ENCODE measurements around the gene COL5A3. TPM values are rescaled to one million over a fixed set of nuclear protein-coding genes. Genes with fewer than 3 reads are reported as not detected.

COL5A3 gene
- total and polyA plus RNA-seq, 4 donors: 0.14 to 4.9 (median 0.76) TPM

DNA sequence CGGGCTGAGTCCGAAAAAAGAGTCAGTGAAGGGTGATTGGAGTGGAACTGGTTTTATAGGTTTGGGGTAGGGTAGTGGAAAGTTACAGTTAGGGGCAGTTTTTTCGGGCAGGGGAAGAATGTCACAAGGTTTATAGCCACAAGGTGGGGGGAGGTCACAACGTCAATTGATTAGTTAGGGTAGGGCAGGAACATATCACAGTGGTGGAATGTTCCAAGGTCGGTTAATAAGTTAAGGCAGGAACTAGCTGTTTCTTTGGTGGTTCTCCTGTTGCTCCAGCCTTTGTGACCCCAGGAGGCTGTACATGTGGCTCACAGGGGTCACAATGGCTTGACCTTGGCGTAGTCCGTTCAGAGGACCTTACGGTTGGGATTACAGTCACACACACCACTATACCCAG is 23.3 kb upstream of the COL5A3 start:
- 51% methylated on average over 8 of the region's 8 CpGs for WGBS
- Histone ChIP-seq H3K36me3 (ENCODE audit: control insufficient read depth in 4 of 4, insufficient read depth in 3 of 4, low read depth in 1 of 4, low read length in 3 of 4) (no peaks in the 10 kb centered on the region), H3K4me1 (ENCODE audit: control insufficient read depth in 4 of 4, insufficient read depth in 4 of 4, low read length in 3 of 4) (peaks cover 13 to 46% (median 28%) of the 10 kb centered on the region in 4 donors), H3K9ac (ENCODE audit: low read depth in 1 of 2, low read length in 2 of 2) (no peak overlapping the region), H3K27me3 (ENCODE audit: control insufficient read depth in 4 of 4, insufficient read depth in 4 of 4, low read length in 3 of 4) (no peaks in the 10 kb centered on the region), H3K27ac (ENCODE audit: low read depth in 1 of 2, low read length in 2 of 2) (peak overlapping the region in 1 of 2 donors; percentile 11), H3K9me3 (ENCODE audit: control insufficient read depth in 4 of 4, low read length in 3 of 4) (no peaks in the 10 kb centered on the region), H3K4me3 (ENCODE audit: low read depth in 1 of 3, low read length in 3 of 3) (no peak overlapping the region)
- TF ChIP-seq HNF4G (IDR thresholded peaks at IDR 0.05) (no peak), GABPA (IDR thresholded peaks at IDR 0.05 in 1 of 2, conservative IDR thresholded peaks at IDR 0.05 in 1 of 2) (no peak), TAF1 (conservative IDR thresholded peaks at IDR 0.05) (no peak), FOXA2 (IDR thresholded peaks at IDR 0.05) (no peak), RAD21 (IDR thresholded peaks at IDR 0.05) (no peak), JUND (IDR thresholded peaks at IDR 0.05) (no peak), FOXA1 (IDR thresholded peaks at IDR 0.05) (no peak), SP1 (IDR thresholded peaks at IDR 0.05) (peak; percentile 29), EGR1 (IDR thresholded peaks at IDR 0.05; ENCODE audit: low read depth in 2 of 2) (no peak), YY1 (IDR thresholded peaks at IDR 0.05) (no peak), HNF4A (conservative IDR thresholded peaks at IDR 0.05) (peak in 1 of 2 donors; percentile 35), NR2F2 (IDR thresholded peaks at IDR 0.05) (no peak), RXRA (IDR thresholded peaks at IDR 0.05) (peak in 1 of 2 donors; percentile 58)
- TF ChIP-seq, protein P1, sequence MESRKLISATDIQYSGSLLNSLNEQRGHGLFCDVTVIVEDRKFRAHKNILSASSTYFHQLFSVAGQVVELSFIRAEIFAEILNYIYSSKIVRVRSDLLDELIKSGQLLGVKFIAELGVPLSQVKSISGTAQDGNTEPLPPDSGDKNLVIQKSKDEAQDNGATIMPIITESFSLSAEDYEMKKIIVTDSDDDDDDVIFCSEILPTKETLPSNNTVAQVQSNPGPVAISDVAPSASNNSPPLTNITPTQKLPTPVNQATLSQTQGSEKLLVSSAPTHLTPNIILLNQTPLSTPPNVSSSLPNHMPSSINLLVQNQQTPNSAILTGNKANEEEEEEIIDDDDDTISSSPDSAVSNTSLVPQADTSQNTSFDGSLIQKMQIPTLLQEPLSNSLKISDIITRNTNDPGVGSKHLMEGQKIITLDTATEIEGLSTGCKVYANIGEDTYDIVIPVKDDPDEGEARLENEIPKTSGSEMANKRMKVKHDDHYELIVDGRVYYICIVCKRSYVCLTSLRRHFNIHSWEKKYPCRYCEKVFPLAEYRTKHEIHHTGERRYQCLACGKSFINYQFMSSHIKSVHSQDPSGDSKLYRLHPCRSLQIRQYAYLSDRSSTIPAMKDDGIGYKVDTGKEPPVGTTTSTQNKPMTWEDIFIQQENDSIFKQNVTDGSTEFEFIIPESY (IDR thresholded peaks at IDR 0.05): no peak
- TF ChIP-seq, protein P2, sequence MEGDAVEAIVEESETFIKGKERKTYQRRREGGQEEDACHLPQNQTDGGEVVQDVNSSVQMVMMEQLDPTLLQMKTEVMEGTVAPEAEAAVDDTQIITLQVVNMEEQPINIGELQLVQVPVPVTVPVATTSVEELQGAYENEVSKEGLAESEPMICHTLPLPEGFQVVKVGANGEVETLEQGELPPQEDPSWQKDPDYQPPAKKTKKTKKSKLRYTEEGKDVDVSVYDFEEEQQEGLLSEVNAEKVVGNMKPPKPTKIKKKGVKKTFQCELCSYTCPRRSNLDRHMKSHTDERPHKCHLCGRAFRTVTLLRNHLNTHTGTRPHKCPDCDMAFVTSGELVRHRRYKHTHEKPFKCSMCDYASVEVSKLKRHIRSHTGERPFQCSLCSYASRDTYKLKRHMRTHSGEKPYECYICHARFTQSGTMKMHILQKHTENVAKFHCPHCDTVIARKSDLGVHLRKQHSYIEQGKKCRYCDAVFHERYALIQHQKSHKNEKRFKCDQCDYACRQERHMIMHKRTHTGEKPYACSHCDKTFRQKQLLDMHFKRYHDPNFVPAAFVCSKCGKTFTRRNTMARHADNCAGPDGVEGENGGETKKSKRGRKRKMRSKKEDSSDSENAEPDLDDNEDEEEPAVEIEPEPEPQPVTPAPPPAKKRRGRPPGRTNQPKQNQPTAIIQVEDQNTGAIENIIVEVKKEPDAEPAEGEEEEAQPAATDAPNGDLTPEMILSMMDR (IDR thresholded peaks at IDR 0.05; ENCODE audit: low read depth, low read length, missing input control): no peak
- TF ChIP-seq, protein P3, sequence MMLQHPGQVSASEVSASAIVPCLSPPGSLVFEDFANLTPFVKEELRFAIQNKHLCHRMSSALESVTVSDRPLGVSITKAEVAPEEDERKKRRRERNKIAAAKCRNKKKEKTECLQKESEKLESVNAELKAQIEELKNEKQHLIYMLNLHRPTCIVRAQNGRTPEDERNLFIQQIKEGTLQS (IDR thresholded peaks at IDR 0.05): no peak
- TF ChIP-seq, protein P4, sequence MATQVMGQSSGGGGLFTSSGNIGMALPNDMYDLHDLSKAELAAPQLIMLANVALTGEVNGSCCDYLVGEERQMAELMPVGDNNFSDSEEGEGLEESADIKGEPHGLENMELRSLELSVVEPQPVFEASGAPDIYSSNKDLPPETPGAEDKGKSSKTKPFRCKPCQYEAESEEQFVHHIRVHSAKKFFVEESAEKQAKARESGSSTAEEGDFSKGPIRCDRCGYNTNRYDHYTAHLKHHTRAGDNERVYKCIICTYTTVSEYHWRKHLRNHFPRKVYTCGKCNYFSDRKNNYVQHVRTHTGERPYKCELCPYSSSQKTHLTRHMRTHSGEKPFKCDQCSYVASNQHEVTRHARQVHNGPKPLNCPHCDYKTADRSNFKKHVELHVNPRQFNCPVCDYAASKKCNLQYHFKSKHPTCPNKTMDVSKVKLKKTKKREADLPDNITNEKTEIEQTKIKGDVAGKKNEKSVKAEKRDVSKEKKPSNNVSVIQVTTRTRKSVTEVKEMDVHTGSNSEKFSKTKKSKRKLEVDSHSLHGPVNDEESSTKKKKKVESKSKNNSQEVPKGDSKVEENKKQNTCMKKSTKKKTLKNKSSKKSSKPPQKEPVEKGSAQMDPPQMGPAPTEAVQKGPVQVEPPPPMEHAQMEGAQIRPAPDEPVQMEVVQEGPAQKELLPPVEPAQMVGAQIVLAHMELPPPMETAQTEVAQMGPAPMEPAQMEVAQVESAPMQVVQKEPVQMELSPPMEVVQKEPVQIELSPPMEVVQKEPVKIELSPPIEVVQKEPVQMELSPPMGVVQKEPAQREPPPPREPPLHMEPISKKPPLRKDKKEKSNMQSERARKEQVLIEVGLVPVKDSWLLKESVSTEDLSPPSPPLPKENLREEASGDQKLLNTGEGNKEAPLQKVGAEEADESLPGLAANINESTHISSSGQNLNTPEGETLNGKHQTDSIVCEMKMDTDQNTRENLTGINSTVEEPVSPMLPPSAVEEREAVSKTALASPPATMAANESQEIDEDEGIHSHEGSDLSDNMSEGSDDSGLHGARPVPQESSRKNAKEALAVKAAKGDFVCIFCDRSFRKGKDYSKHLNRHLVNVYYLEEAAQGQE (IDR thresholded peaks at IDR 0.05): no peak
- TF ChIP-seq, protein P5, sequence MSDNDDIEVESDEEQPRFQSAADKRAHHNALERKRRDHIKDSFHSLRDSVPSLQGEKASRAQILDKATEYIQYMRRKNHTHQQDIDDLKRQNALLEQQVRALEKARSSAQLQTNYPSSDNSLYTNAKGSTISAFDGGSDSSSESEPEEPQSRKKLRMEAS (IDR thresholded peaks at IDR 0.05): no peak
- DNase-seq (ENCODE audit: low spot score): no peak
